Measurements from ENCODE around the gene PROKR1.

DNA sequence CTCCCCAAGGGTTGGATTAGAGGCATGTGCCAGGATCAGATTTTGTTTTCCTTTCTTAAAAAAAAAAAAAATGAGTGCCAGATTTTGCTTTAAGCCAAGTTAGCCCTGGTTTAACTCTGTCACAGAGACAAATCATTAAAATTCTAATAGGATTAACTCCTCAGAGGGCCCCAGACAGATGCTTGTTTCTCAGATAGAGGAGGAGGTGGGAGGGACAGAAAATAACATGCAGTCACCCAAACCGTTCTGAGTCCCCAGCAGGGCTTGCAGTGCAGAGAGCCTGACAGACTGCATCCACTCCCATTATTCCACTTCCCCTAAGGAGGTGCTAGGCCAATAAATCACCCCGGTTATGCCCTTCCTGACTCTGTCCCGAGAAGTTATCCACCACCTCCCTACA is 6.3 kb upstream of the PROKR1 start:
- no peak for TF ChIP-seq L3MBTL2 (conservative IDR thresholded peaks at IDR 0.05)
- TF ChIP-seq HDGF (IDR thresholded peaks at IDR 0.05; ENCODE audit: borderline replicate concordance), result no peak
- no peak for TF ChIP-seq BHLHE40 (IDR thresholded peaks at IDR 0.05; ENCODE audit: borderline replicate concordance)
- TF ChIP-seq FOXK2 (IDR thresholded peaks at IDR 0.05), result no peak
- no peak for TF ChIP-seq NFRKB (IDR thresholded peaks at IDR 0.05)
- no peak for TF ChIP-seq ELF4 (IDR thresholded peaks at IDR 0.05)
- no peak for TF ChIP-seq FOXM1 (IDR thresholded peaks at IDR 0.05; ENCODE audit: borderline replicate concordance)
- TF ChIP-seq SUZ12 (IDR thresholded peaks at IDR 0.05), result no peak
- no peak for TF ChIP-seq FOXA1 (IDR thresholded peaks at IDR 0.05)
- TF ChIP-seq SP1 (IDR thresholded peaks at IDR 0.05), result no peak

All from HEK293T (cell line).